KG1 (cell line): ENCODE measurements around the gene DUOX2.
A peak's percentile ranks its signal among the peaks of the same experiment; 100 is the strongest.

Source experiments
- DNase-seq: peaks from one replicate; lab custom pipeline; 2025; lab: John Stamatoyannopoulos, UW

DUOX2 gene

GRCh38 chr15:45114076-45114750 lies at the start of gene DUOX2, which contains the start of gene DUOXA2:
Gene DUOX2 (minus strand): TSS chr15:45114172. CDS start chr15:45113411, 761 bp downstream.
Gene DUOXA2 (plus strand): TSS chr15:45114326. CDS start chr15:45114606, 280 bp downstream.
- no peak for DNase-seq

- no peak for DNase-seq
Measured at GRCh38 chr15:45163508-45163856, 49.5 kb upstream of the DUOX2 start.

GRCh38 chr15:45162771-45163507 lies 49.0 kb upstream of the DUOX2 start:
- DNase-seq = peak; percentile 44

GRCh38 chr15:45161666-45162065 lies 47.7 kb upstream of the DUOX2 start:
- no peak for DNase-seq

- no peak for DNase-seq
Measured at GRCh38 chr15:45157974-45158373, 44.0 kb upstream of the DUOX2 start.

GRCh38 chr15:45156744-45157455 lies 42.9 kb upstream of the DUOX2 start:
- no peak for DNase-seq

- no peak for DNase-seq
Measured at GRCh38 chr15:45155739-45156138, 41.8 kb upstream of the DUOX2 start.

GRCh38 chr15:45151998-45152828 lies 38.2 kb upstream of the DUOX2 start:
- no peak for DNase-seq

GRCh38 chr15:45150997-45151396 lies 37.0 kb upstream of the DUOX2 start:
- DNase-seq = no peak

- no peak for DNase-seq
Measured at GRCh38 chr15:45150481-45150880, 36.5 kb upstream of the DUOX2 start.

GRCh38 chr15:45149060-45149459 lies 35.1 kb upstream of the DUOX2 start:
- no peak for DNase-seq

- DNase-seq = no peak
Measured at GRCh38 chr15:45148076-45149059, 34.4 kb upstream of the DUOX2 start.

GRCh38 chr15:45147606-45148005 lies 33.6 kb upstream of the DUOX2 start:
- no peak for DNase-seq

- DNase-seq = no peak
Measured at GRCh38 chr15:45146405-45146804, 32.4 kb upstream of the DUOX2 start.

GRCh38 chr15:45144775-45145174 lies 30.8 kb upstream of the DUOX2 start:
- DNase-seq = no peak

GRCh38 chr15:45143946-45144345 lies 30.0 kb upstream of the DUOX2 start:
- DNase-seq = no peak

GRCh38 chr15:45143056-45143455 lies 29.1 kb upstream of the DUOX2 start:
- DNase-seq = no peak

GRCh38 chr15:45141386-45141785 lies 27.4 kb upstream of the DUOX2 start:
- DNase-seq = no peak

- DNase-seq = no peak
Measured at GRCh38 chr15:45140557-45141250, 26.7 kb upstream of the DUOX2 start.

GRCh38 chr15:45139770-45140169 lies 25.8 kb upstream of the DUOX2 start:
- no peak for DNase-seq
